ENCODE data around the gene ELFN2.

GRCh38 chr22:37448516-37449127 lies 21.3 kb upstream of the ELFN2 start:
- TF ChIP-seq CTCF (IDR thresholded peaks at IDR 0.05) (no peak), POLR2AphosphoS5 (IDR thresholded peaks at IDR 0.05) (no peak), EP300 (IDR thresholded peaks at IDR 0.05; ENCODE audit: low read depth) (no peak)

All from transverse colon (tissue), 4 donors.